ENCODE data around the gene CD38. TPM values are rescaled to one million over a fixed set of nuclear protein-coding genes. Genes with fewer than 3 reads are reported as not detected.

The CD38 gene
- total RNA-seq, 1 experiment from 2014 or later, result not detected

GRCh38 chr4:15784959-15785634, 7.0 kb downstream of the CD38 start:
- Histone ChIP-seq H4K20me1 (ENCODE audit: insufficient read depth) (no peaks in the 10 kb centered on the region), H3K4me1 (ENCODE audit: control insufficient read depth in 1 of 2, insufficient read depth in 2 of 2, low read length in 2 of 2) (no peaks in the 10 kb centered on the region), H2AFZ (ENCODE audit: low read depth, low read length, poor library complexity, severe bottlenecking) (no peak overlapping the region), H3K79me2 (ENCODE audit: insufficient read depth, low read length) (no peaks in the 10 kb centered on the region), H3K9me3 (ENCODE audit: control insufficient read depth in 1 of 2, insufficient read depth in 1 of 2, low read depth in 1 of 2, low read length in 2 of 2) (no peaks in the 10 kb centered on the region), H3K27me3 (ENCODE audit: insufficient read depth, low read length) (no peaks in the 10 kb centered on the region), H3K9me2 (ENCODE audit: insufficient read depth) (no peaks in the 10 kb centered on the region), H3K4me2 (ENCODE audit: low read length) (no peak overlapping the region), H3K4me3 (replicated peaks in 1 of 2; ENCODE audit: low read depth in 1 of 2, low read length in 2 of 2) (no peak overlapping the region), H3K36me3 (ENCODE audit: control insufficient read depth in 1 of 2, insufficient read depth in 2 of 2, low read length in 2 of 2) (no peaks in the 10 kb centered on the region), H3K27ac (ENCODE audit: low read depth, low read length) (no peak overlapping the region), H3K9ac (ENCODE audit: low read length) (no peak overlapping the region)
- RAD21 ChIA-PET (ENCODE audit: low non-redundant PET in 1 of 2, low total read pairs in 2 of 2, uncharacterized antibody in 2 of 2, unreplicated experiment in 2 of 2), result no interaction called here
- DNase-seq (ENCODE audit: low read depth, low spot score) (no peak), ATAC-seq (no peak)
- BruUV-seq (replicated peaks), result no TSS peak
- CTCF ChIA-PET, result no interaction called here
- POLR2A ChIA-PET, result no interaction called here
- no peak for TF ChIP-seq RAD21 (IDR thresholded peaks at IDR 0.05; ENCODE audit: low read depth)
- TF ChIP-seq POLR2AphosphoS5 (IDR thresholded peaks at IDR 0.05; ENCODE audit: low read depth, low read length), result no peak
- TF ChIP-seq EGR1 (IDR thresholded peaks at IDR 0.05; ENCODE audit: low read depth), result no peak
- no peak for TF ChIP-seq JUND (IDR thresholded peaks at IDR 0.05)
- TF ChIP-seq ELF1 (IDR thresholded peaks at IDR 0.05; ENCODE audit: borderline replicate concordance, low read depth), result no peak
- no peak for TF ChIP-seq MAX (IDR thresholded peaks at IDR 0.05)
- no peak for TF ChIP-seq EZH2 (IDR thresholded peaks at IDR 0.05)
- TF ChIP-seq FOSL1 (IDR thresholded peaks at IDR 0.05; ENCODE audit: low read depth), result no peak
- no peak for TF ChIP-seq ZBTB33 (IDR thresholded peaks at IDR 0.05; ENCODE audit: extremely low read depth, insufficient replicate concordance, low read length)
- no peak for TF ChIP-seq EZH2phosphoT487 (IDR thresholded peaks at IDR 0.05; ENCODE audit: borderline replicate concordance)
- no peak for TF ChIP-seq CBX3 (IDR thresholded peaks at IDR 0.05; ENCODE audit: low read depth)
- no peak for TF ChIP-seq SIN3A (IDR thresholded peaks at IDR 0.05; ENCODE audit: low read depth)
- no peak for TF ChIP-seq REST (IDR thresholded peaks at IDR 0.05; ENCODE audit: low read depth)
- TF ChIP-seq CTCF (IDR thresholded peaks at IDR 0.05 in 2 of 3, conservative IDR thresholded peaks at IDR 0.05 in 1 of 3; ENCODE audit: borderline replicate concordance in 1 of 3, insufficient read depth in 1 of 3, low read depth in 2 of 3, low read length in 2 of 3), result no peak
- no peak for TF ChIP-seq TCF7L2 (IDR thresholded peaks at IDR 0.05; ENCODE audit: borderline replicate concordance, extremely low read depth, insufficient read depth, insufficient read length)
- TF ChIP-seq ZFX (IDR thresholded peaks at IDR 0.05), result no peak
- no peak for TF ChIP-seq SP1 (IDR thresholded peaks at IDR 0.05; ENCODE audit: low read depth)
- TF ChIP-seq ZNF274 (IDR thresholded peaks at IDR 0.05; ENCODE audit: low read depth, low read length), result no peak
- TF ChIP-seq SRF (IDR thresholded peaks at IDR 0.05; ENCODE audit: low read depth), result no peak
- no peak for TF ChIP-seq CEBPB (IDR thresholded peaks at IDR 0.05; ENCODE audit: low read depth)
- intact Hi-C loops (cut with micrococcal nuclease), result no loop called here

All from HCT116 (cell line).